CD4-positive, alpha-beta T cell treated with Interleukin-12 subunit alpha and Interleukin-12 subunit beta, for 1 hour (primary cell): Measurements from ENCODE around the gene IFNB1.
A peak's percentile ranks its signal among the peaks of the same experiment; 100 is the strongest.

Experiments used
- DNase-seq: peaks from one replicate; pipeline ENCODE4 v3.0.0-alpha.2; 2020

The IFNB1 gene

GRCh38 chr9:21060919-21061561 is 16.7 kb downstream of the IFNB1 start:
- DNase-seq: peak; percentile 14

- no peak for DNase-seq
Measured at GRCh38 chr9:21056931-21057330, 20.8 kb downstream of the IFNB1 start.

- DNase-seq: no peak
Measured at GRCh38 chr9:21053851-21054250, 23.9 kb downstream of the IFNB1 start.

- no peak for DNase-seq
Measured at GRCh38 chr9:21047281-21047691, 30.5 kb downstream of the IFNB1 start.

GRCh38 chr9:21043841-21044240 is 33.9 kb downstream of the IFNB1 start:
- no peak for DNase-seq

GRCh38 chr9:21042466-21042865 is 35.3 kb downstream of the IFNB1 start:
- DNase-seq: no peak

- no peak for DNase-seq
Measured at GRCh38 chr9:21039302-21039701, 38.4 kb downstream of the IFNB1 start.

GRCh38 chr9:21037278-21037677 is 40.5 kb downstream of the IFNB1 start:
- DNase-seq: no peak

GRCh38 chr9:21031808-21032183 is 45.9 kb downstream of the IFNB1 start:
- no peak for DNase-seq

GRCh38 chr9:21031091-21031807 is 46.5 kb downstream of the IFNB1 start, which contains the start of gene HACD4:
HACD4 (minus strand) TSS chr9:21031640; CDS start chr9:21031590, 50 bp downstream.
- DNase-seq: peak; percentile 76

- peak; percentile 47 for DNase-seq
Measured at GRCh38 chr9:21030389-21031035, 47.2 kb downstream of the IFNB1 start.

GRCh38 chr9:21029661-21030060 is 48.1 kb downstream of the IFNB1 start:
- no peak for DNase-seq

- no peak for DNase-seq
Measured at GRCh38 chr9:21028466-21028865, 49.3 kb downstream of the IFNB1 start.

- DNase-seq: no peak
Measured at GRCh38 chr9:21027295-21027694, 50.4 kb downstream of the IFNB1 start.
